IMR-90 (cell line): ENCODE data around the gene C16orf74. TPM values are rescaled to one million over a fixed set of nuclear protein-coding genes. Genes with fewer than 3 reads are reported as not detected.

Experiments
- ATAC-seq: fragments of 200-7000 bp; cut with Tn5 transposase; 2 replicates; pipeline ENCODE4 v1.9.1; 2020; ENCODE audit warnings: low read depth, mild to moderate bottlenecking, moderate library complexity
- BruUV-seq: library from RNA; stranded (reverse); fragments of 400-500 nt; replicated peaks from 2 replicates; lab custom pipeline; 2021; lab: Mats Ljungman, UMichigan
- CTCF ChIA-PET: fragments of 300-600 bp; formaldehyde crosslinking; extraction: SDS; loops from one replicate; lab custom pipeline; 2021; ENCODE audit warnings: antibody characterized with exemption; lab: Yijun Ruan, JAX
- POLR2A ChIA-PET: fragments of 300-600 bp; sonication (Branson Sonifier 250); formaldehyde crosslinking; loops from one replicate; lab custom pipeline; 2022; ENCODE audit warnings: antibody characterized with exemption; ENCODE audit not compliant: unreplicated experiment; lab: Charles Lee
- DNase-seq: peaks from one replicate; pipeline ENCODE4 v3.0.0; 2013
- H2AFZ ChIP-seq: replicated peaks from 2 replicates; pipeline ENCODE3; 2013; ENCODE audit warnings: low read length, mild to moderate bottlenecking; ENCODE audit not compliant: poor library complexity
- H2AK5ac ChIP-seq: 2 replicates; pipeline ENCODE4 v1.6.1; 2013; ENCODE audit warnings: low read depth, low read length, inconsistent platforms
- H2AK9ac ChIP-seq: replicated peaks from 2 replicates; pipeline ENCODE3; 2013; ENCODE audit warnings: mild to moderate bottlenecking, low read depth, low read length, moderate library complexity; ENCODE audit not compliant: poor library complexity
- H2BK120ac ChIP-seq: 2 replicates; pipeline ENCODE4 v1.6.1; 2013; ENCODE audit warnings: low read depth, low read length, inconsistent platforms
- H2BK15ac ChIP-seq: 3 replicates; pipeline ENCODE4 v1.6.1; 2013; ENCODE audit warnings: low read depth, low read length, inconsistent platforms
- H2BK20ac ChIP-seq: 2 replicates; pipeline ENCODE4 v1.6.1; 2013; ENCODE audit warnings: low read depth, mild to moderate bottlenecking, inconsistent platforms, low read length, moderate library complexity
- H2BK5ac ChIP-seq: 2 replicates; pipeline ENCODE4 v1.6.1; 2013; ENCODE audit warnings: mild to moderate bottlenecking, low read depth, low read length, inconsistent platforms; ENCODE audit not compliant: poor library complexity, severe bottlenecking
- H3K14ac ChIP-seq: replicated peaks from 2 replicates; pipeline ENCODE4 v1.6.1; 2013; ENCODE audit warnings: low read depth, low read length, inconsistent platforms
- H3K18ac ChIP-seq: 2 replicates; pipeline ENCODE4 v1.6.1; 2013; ENCODE audit warnings: low read depth, low read length, control low read depth
- H3K23ac ChIP-seq: 2 replicates; pipeline ENCODE4 v1.6.1; 2013; ENCODE audit warnings: low read depth, low read length, inconsistent platforms
- H3K27ac ChIP-seq: 2 replicates; pipeline ENCODE4 v1.5.1; 2013; ENCODE audit warnings: mild to moderate bottlenecking, control low read depth, low read length; ENCODE audit not compliant: insufficient read depth
- H3K27me3 ChIP-seq: 2 replicates; pipeline ENCODE4 v1.6.1; 2013; ENCODE audit warnings: low read length; ENCODE audit not compliant: control insufficient read depth, insufficient read depth
- H3K36me3 ChIP-seq: 2 replicates; pipeline ENCODE4 v1.6.1; 2013; ENCODE audit warnings: low read length, mixed read lengths; ENCODE audit not compliant: control insufficient read depth, insufficient read depth
- H3K4ac ChIP-seq: 2 replicates; pipeline ENCODE4 v1.6.1; 2013; ENCODE audit warnings: low read depth, low read length, inconsistent platforms
- H3K4me1 ChIP-seq: 2 replicates; pipeline ENCODE4 v1.6.1; 2013; ENCODE audit warnings: low read length, mixed read lengths; ENCODE audit not compliant: control insufficient read depth, insufficient read depth
- H3K4me2 ChIP-seq: 2 replicates; pipeline ENCODE4 v1.6.1; 2013; ENCODE audit warnings: low read depth, mild to moderate bottlenecking, control low read depth, low read length, moderate library complexity
- H3K4me3 ChIP-seq: 2 replicates; pipeline ENCODE4 v1.5.1; 2013; ENCODE audit warnings: low read depth, mild to moderate bottlenecking, control low read depth, low read length, moderate library complexity; ENCODE audit not compliant: insufficient read depth
- H3K56ac ChIP-seq: 2 replicates; pipeline ENCODE4 v1.6.1; 2013; ENCODE audit warnings: low read length, inconsistent platforms; ENCODE audit not compliant: insufficient read depth; ENCODE audit errors: extremely low read depth
- H3K79me1 ChIP-seq, 2 experiments: 2 replicates each; pipeline ENCODE4 v1.6.1; 2013; ENCODE audit warnings: low read length in 2 of 2, inconsistent platforms in 1 of 2, low read depth in 1 of 2
- H3K9ac ChIP-seq: 2 replicates; pipeline ENCODE4 v1.6.1; 2013; ENCODE audit warnings: low read depth, low read length, control low read depth
- H3K9me1 ChIP-seq: 2 replicates; pipeline ENCODE4 v1.6.1; 2013; ENCODE audit warnings: low read length, inconsistent platforms; ENCODE audit not compliant: insufficient read depth
- H3K9me3 ChIP-seq: 2 replicates; pipeline ENCODE4 v1.6.1; 2013; ENCODE audit warnings: low read length; ENCODE audit not compliant: control insufficient read depth, insufficient read depth
- H4K20me1 ChIP-seq: 2 replicates; pipeline ENCODE4 v1.6.1; 2013; ENCODE audit warnings: low read length, inconsistent platforms; ENCODE audit not compliant: insufficient read depth
- H4K5ac ChIP-seq: 2 replicates; pipeline ENCODE4 v1.6.1; 2013; ENCODE audit warnings: mild to moderate bottlenecking, low read depth, low read length, control low read depth
- H4K8ac ChIP-seq, 2 experiments: 2 replicates each; pipeline ENCODE4 v1.6.1; 2013; ENCODE audit warnings: low read depth in 2 of 2, low read length in 2 of 2, control low read depth in 1 of 2, inconsistent platforms in 1 of 2
- H4K91ac ChIP-seq: 2 replicates; pipeline ENCODE4 v1.6.1; 2013; ENCODE audit warnings: low read depth, low read length, inconsistent platforms; ENCODE audit not compliant: insufficient read depth
- MAFK ChIP-seq: IDR thresholded peaks from 2 replicates; pipeline ENCODE4 v1.6.1; 2012; ENCODE audit warnings: low read depth, low read length, improper control_type of control experiment
- SMC3 ChIP-seq: fragments of 150-350 bp; IDR thresholded peaks from 2 replicates; pipeline ENCODE4 v1.6.1; 2016; ENCODE audit warnings: low read depth, mild to moderate bottlenecking, antibody characterized with exemption, low read length, moderate library complexity
- WGBS, 2 experiments: methylation state at CpG; one replicate each; pipeline versions ENCODE4 v1.1.5 to v1.1.7; 2013; ENCODE audit warnings: missing lambda C conversion rate in 2 of 2; ENCODE audit not compliant: insufficient read length in 1 of 2; ENCODE audit errors: extremely low coverage in 2 of 2; 5-methylcytosine and 5-hydroxymethylcytosine counted together
- dilution Hi-C: fragments of 300-500 bp; cut with HindIII; formaldehyde crosslinking; loops from one replicate; pipeline ENCODE4 v1.14.3; 2018; ENCODE audit warnings: low sequenced_read_pairs; ENCODE audit not compliant: unreplicated experiment
- in situ Hi-C: fragments of 300-500 bp; cut with MboI; formaldehyde crosslinking; loops from 3 replicates; pipeline ENCODE4 v1.14.3; 2019; ENCODE audit warnings: low sequenced_read_pairs, inconsistent platforms, mixed read lengths
- intact Hi-C: fragments of 100-400 bp; cut with micrococcal nuclease; formaldehyde crosslinking; loops from 2 replicates; pipeline ENCODE4 v1.10.0; 2022
- polyA plus RNA-seq, 3 experiments: library from polyadenylated mRNA; depleted of rRNA; stranded (reverse); fragments of >200 nt; gene quantifications; 2 replicates each; pipeline ENCODE4 v1.2.3, GENCODE V29; 2012; ENCODE audit warnings: low replicate concordance in 1 of 3
- total RNA-seq: library from RNA; depleted of rRNA; stranded (reverse); fragments of >200 nt; gene quantifications from 2 replicates; pipeline ENCODE4 v1.2.3, GENCODE V29; 2012

Gene C16orf74
- total and polyA plus RNA-seq, 2 of the 4 experiments (the other 2 are of a cell fraction), result 4.5 to 12.2 TPM

DNA sequence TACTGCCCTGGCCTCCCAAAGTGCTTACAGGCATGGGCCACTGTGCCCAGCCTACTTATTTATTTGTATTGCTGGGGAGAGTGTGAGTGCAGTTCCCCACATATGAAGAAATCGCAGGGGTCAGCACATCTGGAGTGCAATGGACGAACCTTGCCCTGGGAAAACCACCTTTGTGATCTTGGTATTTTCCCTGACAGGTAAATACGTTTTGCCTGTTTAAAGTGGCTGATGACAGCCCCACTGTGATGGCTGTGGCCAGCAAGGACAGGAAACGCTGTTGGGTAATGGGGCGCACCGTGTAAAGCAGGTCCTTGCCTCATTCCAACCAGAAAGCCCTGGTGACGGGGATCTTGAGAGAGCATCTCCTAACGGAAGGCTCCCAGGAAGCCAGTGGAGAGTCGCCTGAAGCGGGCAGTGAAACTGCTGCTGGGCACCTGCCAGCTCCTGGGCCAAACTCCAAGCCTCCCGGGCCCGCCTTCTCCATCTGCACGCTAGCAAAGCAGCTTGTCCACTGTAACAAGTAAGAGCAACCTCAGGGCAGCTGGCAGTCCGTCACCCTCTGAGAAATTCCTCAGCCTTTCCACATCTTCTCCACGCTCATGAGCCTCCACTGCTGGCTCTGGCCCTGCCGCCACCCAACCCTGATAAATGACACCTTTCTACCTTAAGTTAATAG lies 30.9 kb upstream of the C16orf74 start:
- Histone ChIP-seq H2BK5ac (no peak overlapping the region), H2AK9ac (no peak overlapping the region), H3K27me3 (no peaks in the 10 kb centered on the region), H3K4ac (no peak overlapping the region), H2BK120ac (no peak overlapping the region), H3K27ac (no peak overlapping the region), H4K91ac (no peak overlapping the region), H3K9me1 (no peaks in the 10 kb centered on the region; the same call in 1 of the 2 replicates), H3K4me3 (no peak overlapping the region), H4K8ac (no peak overlapping the region), H3K56ac (no peak overlapping the region), H2BK15ac (no peak overlapping the region), H3K4me1 (peaks cover 18% of the 10 kb centered on the region), H3K36me3 (peaks cover 41% of the 10 kb centered on the region), H3K4me2 (no peak overlapping the region), H3K18ac (no peak overlapping the region), H2AK5ac (no peak overlapping the region), H3K9me3 (no peaks in the 10 kb centered on the region), H3K79me1 (peaks cover 40 to 67% of the 10 kb centered on the region in 2 experiments), H3K9ac (no peak overlapping the region), H2BK20ac (no peak overlapping the region), H4K20me1 (peaks cover 57% of the 10 kb centered on the region), H3K14ac (no peak overlapping the region), H3K23ac (no peak overlapping the region), H2AFZ (no peak overlapping the region), H4K5ac (no peak overlapping the region)
- no TSS peak for BruUV-seq
- WGBS, 2 experiments, result 66% methylated on average over 9 of the region's 16 CpGs; no CpG with 5 or more reads in 1 of the 2 experiments
- DNase-seq, result peak; percentile 66
- POLR2A ChIA-PET, result no interaction called here
- ATAC-seq, result peak; percentile 50
- intact Hi-C loops, result no loop called here
- dilution Hi-C loops, result no loop called here
- TF ChIP-seq MAFK (0 out of 2 replicates have a peak, but pooled peaks have one; percentile 14), SMC3 (no peak)
- in situ Hi-C loops, result no loop called here
- CTCF ChIA-PET, result no interaction called here
